Fibroblast of peridontal ligament (primary cell): ENCODE measurements around the gene ALKBH7.
"Not testable (repeated sequence)": the region's sequence is repeated elsewhere in the genome, so short reads cannot be mapped to it uniquely, and the experiment has no call there.

ENCODE experiments used
- DNase-seq: peaks from one replicate; pipeline ENCODE4 v3.0.0-alpha.2; 2010; ENCODE audit errors: extremely low read depth

The ALKBH7 gene, protein sequence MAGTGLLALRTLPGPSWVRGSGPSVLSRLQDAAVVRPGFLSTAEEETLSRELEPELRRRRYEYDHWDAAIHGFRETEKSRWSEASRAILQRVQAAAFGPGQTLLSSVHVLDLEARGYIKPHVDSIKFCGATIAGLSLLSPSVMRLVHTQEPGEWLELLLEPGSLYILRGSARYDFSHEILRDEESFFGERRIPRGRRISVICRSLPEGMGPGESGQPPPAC

DNA sequence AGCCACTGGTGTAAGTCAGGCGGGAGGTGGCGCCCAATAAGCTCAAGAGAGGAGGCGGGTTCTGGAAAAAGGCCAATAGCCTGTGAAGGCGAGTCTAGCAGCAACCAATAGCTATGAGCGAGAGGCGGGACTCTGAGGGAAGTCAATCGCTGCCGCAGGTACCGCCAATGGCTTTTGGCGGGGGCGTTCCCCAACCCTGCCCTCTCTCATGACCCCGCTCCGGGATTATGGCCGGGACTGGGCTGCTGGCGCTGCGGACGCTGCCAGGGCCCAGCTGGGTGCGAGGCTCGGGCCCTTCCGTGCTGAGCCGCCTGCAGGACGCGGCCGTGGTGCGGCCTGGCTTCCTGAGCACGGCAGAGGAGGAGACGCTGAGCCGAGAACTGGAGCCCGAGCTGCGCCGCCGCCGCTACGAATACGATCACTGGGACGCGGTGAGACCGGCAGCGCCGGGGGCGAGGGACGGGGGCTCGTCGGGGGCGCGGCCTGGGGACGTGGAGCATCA is at the start of gene ALKBH7:
Gene ALKBH7 (plus strand): TSS at position 201 of the 502 bp plus-strand sequence. CDS start 27 bp downstream, at position 228.
- peak; percentile 100 for DNase-seq

DNA sequence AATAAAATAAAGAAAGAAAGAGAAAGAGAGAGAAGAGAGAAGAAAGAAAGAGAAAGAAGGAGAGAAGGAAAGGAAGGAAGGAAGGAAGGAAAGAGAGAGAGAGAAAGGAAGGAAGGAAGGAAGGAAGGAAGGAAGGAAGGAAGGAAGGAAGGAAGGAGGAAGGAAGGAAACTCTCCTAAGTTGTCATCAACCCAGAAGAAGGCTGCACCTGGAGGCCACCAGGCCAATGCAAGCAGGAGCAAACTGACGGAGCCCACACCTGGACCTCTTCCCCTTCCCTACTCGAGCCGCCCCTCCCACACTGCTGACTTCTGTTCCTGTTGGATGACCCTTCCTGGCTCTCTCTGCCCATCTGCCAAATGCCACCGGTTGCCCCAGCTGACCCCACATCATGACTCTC is 47.8 kb upstream of the ALKBH7 start:
- no peak for DNase-seq

DNA sequence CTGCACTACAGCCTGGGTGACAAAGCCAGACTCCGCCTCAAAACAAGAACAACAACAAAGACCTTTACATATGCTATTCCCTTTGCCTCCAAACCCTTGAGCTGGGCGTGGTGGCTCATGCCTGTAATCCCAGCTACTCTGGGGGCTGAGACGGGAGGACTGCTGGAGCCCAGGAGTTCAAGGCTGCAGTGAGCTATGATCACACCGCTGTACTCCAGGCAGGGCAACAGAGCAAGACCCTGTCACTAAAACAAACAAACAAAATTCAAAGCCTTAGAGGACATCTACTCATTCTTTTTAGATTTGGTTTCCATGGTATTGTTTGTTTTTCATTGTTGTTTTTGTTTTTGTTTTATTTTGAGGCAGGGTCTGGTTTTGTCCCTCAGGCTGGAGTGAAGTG is 47.0 kb upstream of the ALKBH7 start:
- DNase-seq: no peak

DNA sequence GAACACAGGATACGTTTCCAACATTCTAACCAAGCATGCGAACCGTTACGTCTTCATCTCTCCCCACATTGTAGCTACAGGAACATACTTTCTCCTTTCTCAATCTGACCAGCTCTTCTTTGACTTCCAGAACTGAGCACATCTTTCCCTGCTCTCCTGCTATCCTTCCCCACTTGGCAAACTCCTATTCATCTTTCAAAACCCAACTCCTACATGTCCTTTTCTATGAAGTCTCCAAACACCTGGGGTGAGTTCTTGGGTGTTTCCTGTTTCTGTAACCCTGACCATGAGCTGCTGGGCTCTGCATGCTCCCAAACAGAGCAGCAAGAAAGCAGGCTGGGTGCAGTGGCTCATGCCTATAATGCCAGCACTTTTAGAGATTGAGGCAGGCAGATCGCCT is 45.8 kb upstream of the ALKBH7 start:
- DNase-seq: no peak

DNA sequence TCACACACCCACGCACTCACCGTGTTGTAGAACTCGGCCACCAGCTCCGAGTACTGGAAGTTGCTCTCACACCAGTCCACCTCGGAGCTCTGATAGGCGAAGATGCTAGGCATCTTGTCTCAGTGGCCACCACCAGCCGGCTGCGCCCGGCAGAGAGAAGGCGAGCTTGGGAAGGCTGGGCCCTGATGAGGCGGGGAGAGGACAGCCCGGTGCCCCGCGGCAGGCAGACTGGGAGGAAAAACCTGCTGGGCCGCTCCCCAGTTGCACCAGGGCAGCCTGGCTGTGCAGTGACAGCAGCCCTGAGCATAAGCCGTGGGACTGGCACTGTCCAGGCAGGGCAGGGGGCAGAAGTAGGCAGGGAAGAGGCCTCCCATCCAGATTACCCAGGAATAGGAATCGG is 39.2 kb upstream of the ALKBH7 start, which contains the start of gene ACER1:
Gene ACER1 (minus strand): TSS at position 174 of the 400 bp plus-strand sequence. CDS start 61 bp downstream, at position 113.
- no peak for DNase-seq

DNA sequence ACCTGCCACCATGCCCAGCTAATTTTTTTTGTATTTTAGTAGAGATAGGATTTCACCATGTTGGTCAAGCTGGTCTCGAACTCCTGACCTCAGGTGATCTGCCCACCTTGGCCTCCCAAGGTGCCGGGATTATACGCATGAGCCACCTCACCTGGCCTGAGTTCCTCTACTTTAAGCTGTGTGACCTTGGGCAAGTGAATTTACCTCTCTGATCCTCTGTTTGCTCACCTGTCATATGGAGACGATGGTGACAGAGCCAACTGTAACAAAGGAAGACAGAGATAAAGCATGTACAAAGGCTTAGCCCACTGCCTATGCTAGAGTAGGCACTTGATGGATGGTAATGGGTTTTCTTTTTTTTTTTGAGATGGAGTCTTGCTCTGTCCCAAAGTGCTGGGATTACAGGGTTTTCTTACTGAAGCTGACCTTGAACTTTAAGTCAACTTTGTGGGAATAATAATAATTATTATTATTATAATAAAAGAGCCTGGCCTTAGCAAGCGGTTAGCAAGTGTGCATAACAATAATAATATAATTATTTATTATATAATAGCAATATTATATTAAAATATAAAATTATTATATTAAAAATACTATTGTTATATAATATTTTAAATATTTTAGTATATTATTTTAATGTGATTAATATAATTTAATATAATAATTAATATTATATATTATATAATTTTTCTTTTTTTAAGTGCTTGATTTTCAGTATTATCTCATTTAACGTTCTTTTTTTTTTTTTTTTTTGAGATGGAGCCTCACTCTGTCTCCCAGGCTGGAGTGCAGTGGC is 37.9 kb upstream of the ALKBH7 start:
- no peak for DNase-seq

DNA sequence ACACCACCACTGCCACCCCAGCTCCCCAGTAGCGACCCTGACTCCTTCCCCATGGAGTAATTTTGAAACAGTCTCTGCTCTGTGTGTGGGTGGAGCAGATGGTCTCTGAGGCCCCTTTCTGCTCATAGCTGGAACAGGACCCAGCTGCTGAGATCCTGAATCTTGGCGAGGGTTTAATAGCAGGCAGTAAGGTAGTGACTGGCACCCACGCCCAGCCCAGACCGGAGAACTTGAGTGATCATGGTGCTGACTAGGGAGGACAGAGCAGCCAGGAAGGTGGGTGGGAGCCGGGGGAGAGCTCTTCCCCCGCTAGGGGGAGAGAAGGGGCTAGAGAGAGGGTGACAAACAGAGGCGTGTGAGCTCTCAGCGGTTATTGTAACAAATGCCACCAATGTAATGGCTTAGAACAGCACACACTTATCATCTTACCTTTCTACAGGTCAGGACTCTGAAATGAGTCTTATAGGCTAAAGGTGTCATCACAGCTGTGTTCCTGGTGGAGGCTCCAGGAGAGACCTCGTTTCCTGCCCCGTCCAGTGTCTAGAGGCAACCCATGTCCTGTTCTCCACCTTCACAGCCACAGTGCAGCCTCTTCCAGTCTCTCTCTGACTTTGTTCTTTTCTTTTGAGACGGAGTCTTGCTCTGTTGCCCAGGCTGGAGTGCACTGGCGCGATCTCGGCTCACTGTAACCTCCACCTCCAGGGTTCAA is 31.9 kb upstream of the ALKBH7 start:
- DNase-seq: no peak

DNA sequence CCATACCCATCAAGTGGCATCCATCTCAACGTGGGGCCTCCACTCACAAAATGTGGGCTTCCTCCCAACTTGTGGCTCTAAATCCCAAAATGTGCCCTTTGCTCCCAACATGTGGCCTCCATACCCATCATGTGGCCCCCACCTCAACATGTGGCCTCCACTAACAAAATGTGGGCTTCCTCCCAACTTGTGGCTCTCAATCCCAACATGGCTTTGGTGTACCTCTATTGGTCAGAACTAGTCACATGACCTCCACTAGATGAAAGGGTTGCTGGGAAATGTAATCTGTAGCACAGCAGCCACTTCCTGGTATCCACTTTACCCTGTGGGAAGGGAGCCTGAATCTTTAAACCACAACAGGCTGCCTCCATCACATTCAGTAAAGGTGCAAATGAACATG is 29.1 kb upstream of the ALKBH7 start:
- DNase-seq: no peak

DNA sequence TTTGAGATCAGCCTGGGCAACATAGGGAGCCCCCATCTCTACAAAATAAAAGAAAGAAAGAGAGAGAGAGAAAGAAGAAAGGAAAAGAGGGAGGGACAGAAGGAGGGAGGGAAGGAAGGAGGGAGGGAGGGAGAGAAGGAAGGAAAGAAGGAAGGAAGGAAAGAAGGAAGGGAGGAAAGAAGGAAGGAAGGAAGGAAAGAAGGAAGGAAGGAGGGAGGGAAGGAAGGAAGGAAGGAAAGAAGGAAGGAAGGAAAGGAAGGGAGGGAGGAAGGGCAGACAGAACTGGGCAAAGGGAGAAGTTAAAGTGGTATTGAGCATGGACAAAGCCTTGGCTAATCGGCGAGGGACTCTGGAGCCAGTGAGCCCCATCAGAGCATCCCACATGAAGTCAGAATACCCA is 23.3 kb upstream of the ALKBH7 start:
- DNase-seq: not testable (repeated sequence)

DNA sequence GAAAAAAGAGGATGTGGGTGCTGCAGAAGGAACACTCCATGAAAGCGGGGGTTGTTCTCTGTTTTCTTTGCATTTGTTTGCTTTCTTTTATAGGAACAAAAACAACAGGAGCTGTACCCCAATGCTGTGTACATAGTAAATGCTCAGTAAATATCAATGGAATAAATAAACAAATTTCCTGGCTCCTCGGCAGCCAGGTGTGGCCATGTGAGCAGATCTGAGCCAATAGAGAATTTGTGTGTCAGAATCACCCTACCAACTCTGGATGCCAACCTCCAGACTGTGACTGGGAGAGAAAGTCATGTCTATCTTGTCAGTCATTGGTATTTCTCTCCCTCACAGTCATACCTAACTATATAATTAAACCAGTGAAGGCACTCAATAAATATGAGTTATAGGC is 21.9 kb upstream of the ALKBH7 start:
- DNase-seq: no peak

DNA sequence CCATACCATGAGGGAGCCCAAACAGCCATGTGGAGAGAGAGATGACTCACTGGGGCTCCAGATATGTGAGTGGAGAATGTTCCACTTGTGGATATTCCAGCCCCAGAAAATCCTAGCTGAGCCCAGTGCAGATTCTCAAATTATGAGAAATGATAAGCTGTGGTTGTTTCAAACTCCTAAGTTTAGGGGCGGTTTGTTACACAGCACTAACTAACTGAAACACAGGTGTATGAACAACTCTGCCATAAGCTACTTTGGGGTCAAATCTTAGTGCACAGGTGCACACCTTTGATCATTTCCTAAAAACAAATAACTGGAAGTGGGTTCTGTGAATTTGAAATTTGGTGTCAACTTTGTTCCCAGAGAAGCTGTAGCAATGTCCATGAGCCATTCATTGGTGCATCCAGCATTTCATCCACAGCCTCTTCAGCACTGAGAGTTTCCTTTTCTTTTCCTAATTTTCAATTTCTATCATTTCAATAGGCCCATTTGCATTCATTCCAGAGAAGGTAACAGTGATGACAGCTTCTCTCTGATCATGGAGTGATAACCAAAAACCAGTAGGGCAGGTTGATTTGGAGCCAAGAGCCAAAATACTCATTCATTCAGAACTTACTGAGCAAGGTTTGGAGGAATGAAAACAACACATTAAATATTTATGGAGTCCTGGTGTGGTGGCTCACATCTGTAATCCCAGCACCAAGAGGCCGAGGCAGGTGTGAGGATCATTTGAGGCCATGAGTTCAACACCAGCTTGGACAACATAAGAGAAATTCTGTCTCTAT is 20.0 kb upstream of the ALKBH7 start:
- DNase-seq: no peak

DNA sequence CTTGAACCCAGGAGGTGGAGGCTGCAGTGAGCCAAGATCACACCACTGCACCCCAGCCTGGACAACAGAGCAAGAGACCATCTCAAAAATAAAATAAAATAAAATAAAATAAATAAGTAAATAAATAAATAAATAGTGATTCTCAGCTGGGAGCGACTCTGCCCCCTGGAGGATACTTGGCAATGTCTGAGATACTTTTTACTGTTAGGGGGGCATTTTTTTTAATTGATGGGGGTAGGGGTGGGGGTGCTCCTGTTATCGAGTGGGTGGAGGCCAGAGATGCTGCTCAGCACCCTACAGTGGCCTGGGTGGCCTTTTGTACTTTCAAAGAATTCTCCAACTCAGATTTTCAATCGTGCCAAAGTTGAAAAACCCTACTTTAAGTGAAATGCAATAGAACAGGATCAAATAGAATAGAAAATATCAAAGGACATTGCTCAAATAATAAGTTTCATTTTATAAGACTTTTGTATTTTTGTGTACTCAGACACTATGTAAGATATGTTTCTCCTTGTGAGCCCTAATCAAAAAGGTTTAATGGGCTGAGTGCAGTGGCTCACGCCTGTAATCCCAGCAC is 18.4 kb upstream of the ALKBH7 start:
- no peak for DNase-seq

DNA sequence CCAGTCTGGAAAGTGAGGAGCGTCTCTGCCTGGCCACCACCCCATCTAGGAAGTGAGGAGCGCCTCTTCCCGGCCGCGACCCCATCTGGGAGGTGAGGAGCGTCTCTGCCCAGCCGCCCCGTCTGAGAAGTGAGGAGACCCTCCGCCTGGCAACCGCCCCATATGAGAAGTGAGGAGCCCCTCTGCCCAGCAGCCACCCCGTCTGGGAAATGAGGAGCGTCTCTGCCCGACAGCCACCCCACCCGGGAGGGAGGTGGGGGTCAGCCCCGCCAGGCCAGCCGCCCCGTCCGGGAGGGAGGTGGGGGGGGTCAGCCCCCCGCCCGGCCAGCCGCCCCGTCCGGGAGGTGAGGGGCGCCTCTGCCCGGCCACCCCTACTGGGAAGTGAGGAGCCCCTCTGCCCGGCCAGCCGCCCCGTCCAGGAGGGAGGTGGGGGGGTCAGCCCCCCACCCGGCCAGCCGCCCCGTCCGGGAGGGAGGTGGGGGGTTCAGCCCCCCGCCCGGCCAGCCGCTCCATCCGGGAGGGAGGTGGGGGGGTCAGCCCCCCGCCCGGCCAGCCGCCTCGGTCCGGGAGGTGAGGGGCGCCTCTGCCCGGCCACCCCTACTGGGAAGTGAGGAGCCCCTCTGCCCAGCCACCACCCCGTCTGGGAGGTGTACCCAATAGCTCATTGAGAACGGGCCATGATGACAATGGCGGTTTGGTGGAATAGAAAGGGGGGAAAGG is 17.1 kb upstream of the ALKBH7 start:
- DNase-seq: not testable (repeated sequence)

DNA sequence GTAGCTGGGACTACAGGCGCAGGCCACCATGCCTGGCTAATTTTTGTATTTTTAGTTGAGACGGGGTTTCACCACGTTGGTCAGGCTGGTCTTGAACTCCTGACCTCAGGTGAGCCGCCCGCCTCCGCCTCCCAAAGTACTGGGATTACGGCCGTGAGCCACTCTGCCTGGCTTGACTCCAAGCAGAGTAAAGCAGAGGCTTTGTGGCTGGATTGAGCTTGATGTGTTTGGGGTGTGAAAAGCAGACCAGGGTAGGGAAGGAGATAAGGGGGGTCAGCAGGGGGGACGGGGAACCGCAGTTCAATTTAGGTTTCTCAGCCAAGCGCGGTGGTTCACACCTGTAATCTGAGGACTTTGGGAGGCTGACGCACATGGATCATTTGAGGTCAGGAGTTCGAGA is 15.4 kb upstream of the ALKBH7 start:
- no peak for DNase-seq

DNA sequence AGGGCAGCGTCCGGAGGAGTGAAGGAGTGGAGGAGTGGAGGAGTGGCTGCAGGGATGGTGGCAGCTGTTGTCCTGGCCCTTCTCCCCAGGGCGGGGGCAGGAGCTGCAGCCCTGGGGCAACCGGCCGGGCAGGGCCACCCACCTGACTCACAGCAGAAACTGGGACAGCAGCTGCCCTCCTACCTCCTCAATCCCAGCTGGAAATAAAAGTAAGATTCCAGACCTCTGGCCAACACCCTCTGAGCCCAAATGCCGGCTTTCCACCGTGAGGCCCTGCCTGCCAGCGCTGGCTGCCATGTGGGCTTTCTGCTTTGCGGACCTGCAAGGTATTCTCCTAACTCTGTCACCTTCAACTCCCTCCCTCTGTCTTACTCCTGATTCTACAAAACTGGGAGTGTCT is 14.6 kb upstream of the ALKBH7 start:
- DNase-seq: no peak

DNA sequence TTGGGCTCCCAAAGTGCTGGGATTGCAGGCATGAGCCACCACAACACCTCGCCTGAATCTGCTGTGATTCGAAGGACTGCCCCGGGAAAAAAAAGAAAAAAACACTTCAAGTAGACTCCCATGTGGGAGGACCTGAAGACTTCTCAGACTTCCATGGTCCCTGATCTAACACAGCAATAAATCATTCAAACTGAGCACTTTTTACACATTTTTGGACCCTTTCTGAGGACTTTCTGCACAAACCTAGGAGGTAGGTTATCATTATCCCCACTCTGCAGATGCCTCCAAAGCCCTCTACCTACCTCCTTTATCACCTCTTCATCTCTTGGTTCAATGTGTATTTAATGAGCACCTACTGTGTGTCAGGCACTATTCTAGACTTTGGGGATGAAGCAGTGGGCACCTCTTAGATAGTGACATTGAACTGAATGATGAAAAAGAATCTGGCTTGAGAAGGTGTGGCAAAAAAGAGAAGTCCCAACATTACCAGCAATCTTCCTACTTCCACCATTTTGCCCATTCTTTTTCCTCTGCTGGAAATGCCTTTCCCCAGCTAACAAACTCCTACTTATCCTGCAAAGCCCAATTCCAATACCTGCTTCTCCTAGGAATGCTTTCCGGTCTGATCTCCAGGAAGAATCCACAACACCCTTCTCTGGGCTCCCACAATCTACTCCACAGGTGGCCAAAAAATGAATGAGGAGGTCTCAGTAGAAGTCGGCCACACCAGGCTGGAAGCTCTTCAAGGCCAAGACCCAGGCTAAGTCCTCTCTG is 12.8 kb upstream of the ALKBH7 start:
- DNase-seq: no peak

DNA sequence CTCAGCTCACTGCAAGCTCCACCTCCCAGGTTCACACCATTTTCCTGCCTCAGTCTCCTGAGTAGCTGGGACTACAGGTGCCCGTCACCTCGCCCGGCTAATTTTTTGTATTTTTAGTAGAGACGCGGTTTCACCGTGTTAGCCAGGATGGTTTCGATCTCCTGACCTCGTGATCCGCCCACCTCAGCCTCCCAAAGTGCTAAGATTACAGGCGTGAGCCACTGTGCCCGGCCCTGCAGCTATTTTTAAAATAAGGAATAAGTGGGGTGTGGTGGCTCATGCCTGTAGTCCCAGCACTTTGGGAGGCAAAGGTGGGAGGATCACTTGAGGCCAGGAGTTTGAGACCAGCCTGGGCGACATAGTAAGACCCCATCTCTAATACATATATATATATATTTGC is 12.1 kb upstream of the ALKBH7 start:
- not testable (repeated sequence) for DNase-seq

DNA sequence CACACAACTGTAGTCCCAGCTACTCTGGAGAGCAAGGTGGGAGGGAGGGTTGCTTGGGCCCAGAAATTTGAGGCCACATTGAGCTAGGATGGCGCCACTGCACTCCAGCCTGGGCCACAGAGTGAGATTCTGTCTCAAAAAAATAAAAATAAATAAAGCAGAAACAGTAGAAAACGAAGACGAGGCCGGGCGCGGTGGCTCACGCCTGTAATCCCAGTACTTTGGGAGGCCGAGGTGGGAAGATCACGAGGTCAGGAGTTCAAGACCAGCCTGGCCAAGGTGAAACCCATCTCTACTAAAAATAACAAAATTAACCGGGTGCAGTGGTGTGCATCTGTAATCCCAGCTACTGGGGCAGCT is 11.8 kb upstream of the ALKBH7 start:
- DNase-seq: not testable (repeated sequence)

DNA sequence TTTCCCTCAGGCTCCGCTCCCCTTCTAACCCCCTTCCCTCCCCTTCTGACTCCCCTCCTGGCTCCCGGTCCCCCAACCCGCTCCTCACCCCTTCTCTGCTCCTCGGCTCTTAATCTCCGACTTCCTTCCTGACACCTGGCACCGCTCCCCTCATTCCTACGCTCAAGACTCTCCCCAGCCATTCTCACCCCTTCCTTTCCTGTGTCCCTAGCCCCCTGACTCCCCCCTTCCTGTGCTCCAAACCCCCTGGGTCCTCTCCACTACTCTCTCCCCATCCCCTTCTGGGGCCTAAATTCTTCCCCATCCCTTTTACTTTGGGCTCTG is 10.6 kb upstream of the ALKBH7 start:
- no peak for DNase-seq

DNA sequence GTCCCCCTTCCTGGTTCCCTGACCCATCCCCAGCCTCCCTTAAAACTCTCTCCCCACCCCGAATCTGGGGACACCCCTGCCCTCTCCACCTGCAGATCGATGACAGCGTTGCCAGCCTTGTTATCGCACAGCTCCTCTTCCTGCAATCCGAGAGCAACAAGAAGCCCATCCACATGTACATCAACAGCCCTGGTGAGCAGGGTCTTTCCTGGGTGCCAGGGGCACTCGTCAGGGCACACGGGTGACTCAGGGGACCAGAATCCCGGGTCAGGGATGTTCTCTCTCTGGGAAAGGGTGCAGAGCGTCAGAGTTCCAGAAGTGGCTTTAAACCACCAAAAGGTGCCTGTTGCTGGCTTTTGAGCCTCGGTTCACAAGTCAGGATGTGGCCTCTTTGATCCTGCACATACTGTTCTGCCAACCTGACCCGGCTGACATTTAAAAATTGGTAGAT is 10.2 kb upstream of the ALKBH7 start:
- DNase-seq: no peak
